ENCODE data around the gene AHNAK. TPM values are rescaled to one million over a fixed set of nuclear protein-coding genes. Genes with fewer than 3 reads are reported as not detected.

Gene AHNAK
- total RNA-seq, 1 donor from 2014 or later = 809 TPM

- intact Hi-C loops (cut with DNase I) = no loop called here
- peak; percentile 84 to 88 for ATAC-seq
- TF ChIP-seq, protein P1, sequence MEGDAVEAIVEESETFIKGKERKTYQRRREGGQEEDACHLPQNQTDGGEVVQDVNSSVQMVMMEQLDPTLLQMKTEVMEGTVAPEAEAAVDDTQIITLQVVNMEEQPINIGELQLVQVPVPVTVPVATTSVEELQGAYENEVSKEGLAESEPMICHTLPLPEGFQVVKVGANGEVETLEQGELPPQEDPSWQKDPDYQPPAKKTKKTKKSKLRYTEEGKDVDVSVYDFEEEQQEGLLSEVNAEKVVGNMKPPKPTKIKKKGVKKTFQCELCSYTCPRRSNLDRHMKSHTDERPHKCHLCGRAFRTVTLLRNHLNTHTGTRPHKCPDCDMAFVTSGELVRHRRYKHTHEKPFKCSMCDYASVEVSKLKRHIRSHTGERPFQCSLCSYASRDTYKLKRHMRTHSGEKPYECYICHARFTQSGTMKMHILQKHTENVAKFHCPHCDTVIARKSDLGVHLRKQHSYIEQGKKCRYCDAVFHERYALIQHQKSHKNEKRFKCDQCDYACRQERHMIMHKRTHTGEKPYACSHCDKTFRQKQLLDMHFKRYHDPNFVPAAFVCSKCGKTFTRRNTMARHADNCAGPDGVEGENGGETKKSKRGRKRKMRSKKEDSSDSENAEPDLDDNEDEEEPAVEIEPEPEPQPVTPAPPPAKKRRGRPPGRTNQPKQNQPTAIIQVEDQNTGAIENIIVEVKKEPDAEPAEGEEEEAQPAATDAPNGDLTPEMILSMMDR (IDR thresholded peaks at IDR 0.05) = peak; percentile 74
- H3K36me3 ChIP-seq = peaks cover 14% of the 10 kb centered on the region
- DNase-seq = peak; percentile 80
- no peaks in the 10 kb centered on the region for H3K27me3 ChIP-seq (ENCODE audit: low read depth)
- H3K4me1 ChIP-seq = peaks cover 29% of the 10 kb centered on the region
- H3K4me3 ChIP-seq = peak overlapping the region; percentile 35
- no peaks in the 10 kb centered on the region for H3K9me3 ChIP-seq
- peak overlapping the region; percentile 67 for H3K27ac ChIP-seq
These were observed 151.6 kb downstream of the AHNAK start for GRCh38 chr11:62394825-62395538.

DNA sequence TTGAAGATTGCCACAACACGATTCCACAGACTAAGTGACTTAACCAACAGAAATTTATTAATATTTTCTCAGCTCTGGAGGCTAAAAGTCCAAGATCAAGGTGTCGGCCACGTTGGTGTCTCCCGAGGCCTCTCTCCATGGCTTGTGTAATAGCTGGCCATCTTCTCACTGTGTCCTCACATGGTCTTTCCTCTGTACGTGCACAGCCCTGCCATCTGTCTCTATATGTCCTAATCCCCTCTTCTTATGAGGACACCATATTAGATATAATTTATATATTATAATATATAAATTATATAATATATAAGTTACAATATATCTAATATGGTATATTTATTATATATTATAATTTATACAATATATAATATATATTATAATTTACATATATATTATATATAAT lies 152.9 kb downstream of the AHNAK start:
- Histone ChIP-seq H3K9me3 (no peaks in the 10 kb centered on the region), H3K36me3 (peaks cover 14% of the 10 kb centered on the region), H3K4me3 (no peak overlapping the region), H3K4me1 (peaks cover 19% of the 10 kb centered on the region), H3K27ac (no peak overlapping the region), H3K27me3 (ENCODE audit: low read depth) (no peaks in the 10 kb centered on the region)
- TF ChIP-seq, protein P1 (IDR thresholded peaks at IDR 0.05) = no peak
- ATAC-seq (no peak), DNase-seq (no peak)
- intact Hi-C loops (cut with DNase I) = no loop called here

- intact Hi-C loops (cut with DNase I) = no loop called here
- no peaks in the 10 kb centered on the region for H3K27me3 ChIP-seq (ENCODE audit: low read depth)
- TF ChIP-seq, protein P1 (IDR thresholded peaks at IDR 0.05) = no peak
- no peaks in the 10 kb centered on the region for H3K9me3 ChIP-seq
- H3K36me3 ChIP-seq = peaks cover 14% of the 10 kb centered on the region
- H3K4me3 ChIP-seq = no peak overlapping the region
- DNase-seq = no peak
- no peak for ATAC-seq
- peaks cover 15% of the 10 kb centered on the region for H3K4me1 ChIP-seq
- H3K27ac ChIP-seq = no peak overlapping the region
These were observed 153.5 kb downstream of the AHNAK start for GRCh38 chr11:62393061-62393611.

DNA sequence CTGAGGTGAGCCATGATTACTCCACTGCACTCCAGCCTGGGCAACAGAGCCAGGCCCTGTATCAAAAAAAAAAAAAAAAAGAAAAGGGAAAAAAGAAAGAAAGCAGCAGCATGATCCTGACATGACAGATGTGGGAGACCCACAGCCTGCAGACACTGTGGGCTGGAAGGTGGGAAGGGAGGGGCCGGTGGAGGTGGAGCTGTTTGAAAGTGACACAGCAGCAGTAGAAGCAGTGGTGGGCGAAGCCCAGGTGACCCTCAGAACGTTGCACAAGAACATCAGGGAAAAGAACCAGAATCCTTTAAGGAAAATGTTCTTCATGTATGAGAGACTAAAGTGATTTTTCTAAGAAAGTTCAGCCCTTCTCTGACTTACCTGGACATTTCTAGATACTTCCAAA lies 154.1 kb downstream of the AHNAK start:
- TF ChIP-seq, protein P1 (IDR thresholded peaks at IDR 0.05) = no peak
- no peaks in the 10 kb centered on the region for H3K27me3 ChIP-seq (ENCODE audit: low read depth)
- DNase-seq (no peak), ATAC-seq (no peak)
- peaks cover 9% of the 10 kb centered on the region for H3K4me1 ChIP-seq
- H3K4me3 ChIP-seq = no peak overlapping the region
- H3K9me3 ChIP-seq = no peaks in the 10 kb centered on the region
- intact Hi-C loops (cut with DNase I) = no loop called here
- no peak overlapping the region for H3K27ac ChIP-seq
- H3K36me3 ChIP-seq = peaks cover 14% of the 10 kb centered on the region

GRCh38 chr11:62391642-62392425 lies 154.8 kb downstream of the AHNAK start:
- intact Hi-C loops (cut with DNase I) = no loop called here
- Histone ChIP-seq H3K4me1 (peaks cover 7% of the 10 kb centered on the region), H3K36me3 (peaks cover 14% of the 10 kb centered on the region), H3K9me3 (no peaks in the 10 kb centered on the region), H3K27me3 (ENCODE audit: low read depth) (no peaks in the 10 kb centered on the region), H3K27ac (no peak overlapping the region), H3K4me3 (no peak overlapping the region)
- ATAC-seq (no peak), DNase-seq (no peak)
- TF ChIP-seq, protein P1 (IDR thresholded peaks at IDR 0.05) = no peak

Data from lower lobe of right lung (tissue), 2 donors.